ENCODE results near the gene KCNJ11.

DNA sequence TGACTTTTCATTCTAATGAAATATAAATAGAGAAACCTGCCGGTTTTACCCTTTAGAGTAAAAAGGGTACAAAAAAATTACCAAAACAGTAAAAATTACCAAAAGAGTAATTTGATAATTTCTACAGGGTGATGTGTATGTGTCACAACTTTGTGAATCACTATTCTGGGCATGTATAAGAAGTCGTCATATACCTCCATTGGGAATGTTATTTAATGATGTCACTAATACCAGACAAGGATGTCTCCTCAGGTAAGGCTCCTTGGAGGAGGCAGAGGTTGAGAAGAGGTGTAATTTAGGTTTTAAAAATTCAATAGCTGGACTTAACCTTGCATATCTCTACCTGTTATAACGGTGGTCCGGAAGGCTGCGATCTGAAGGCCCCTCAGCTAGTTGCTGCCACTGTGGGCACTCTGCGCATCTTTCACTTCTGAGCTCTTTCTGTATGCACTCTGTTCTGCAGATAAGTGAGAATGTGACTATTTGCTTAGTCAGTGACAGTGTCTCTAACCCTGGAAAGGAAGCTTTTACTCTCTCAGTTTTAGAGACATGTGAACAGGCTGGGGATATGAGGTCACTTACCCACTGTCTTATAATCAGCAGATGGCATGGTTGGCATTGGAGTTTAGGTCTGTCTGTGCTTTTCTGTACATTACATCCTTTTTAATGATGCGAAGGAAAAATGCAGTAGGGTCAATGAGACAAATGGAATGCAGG lies 37.8 kb downstream of the KCNJ11 start:
- TF ChIP-seq HCFC1 (IDR thresholded peaks at IDR 0.05; ENCODE audit: low read depth, low read length) (no peak), CEBPB (IDR thresholded peaks at IDR 0.05; ENCODE audit: borderline replicate concordance, low read depth, low read length) (no peak), ZNF12 (CRISPR knock-in tag; IDR thresholded peaks at IDR 0.05) (no peak), TRIM24 (CRISPR knock-in tag; IDR thresholded peaks at IDR 0.05) (no peak), SP1 (IDR thresholded peaks at IDR 0.05) (no peak), SP1 (CRISPR knock-in tag; IDR thresholded peaks at IDR 0.05) (no peak), ZBTB1 (CRISPR knock-in tag; IDR thresholded peaks at IDR 0.05; ENCODE audit: borderline replicate concordance) (no peak), BHLHE40 (IDR thresholded peaks at IDR 0.05; ENCODE audit: low read length) (no peak), ELF1 (CRISPR knock-in tag; IDR thresholded peaks at IDR 0.05) (no peak), AKAP8 (CRISPR knock-in tag; IDR thresholded peaks at IDR 0.05) (no peak)
- TF ChIP-seq, protein P1, sequence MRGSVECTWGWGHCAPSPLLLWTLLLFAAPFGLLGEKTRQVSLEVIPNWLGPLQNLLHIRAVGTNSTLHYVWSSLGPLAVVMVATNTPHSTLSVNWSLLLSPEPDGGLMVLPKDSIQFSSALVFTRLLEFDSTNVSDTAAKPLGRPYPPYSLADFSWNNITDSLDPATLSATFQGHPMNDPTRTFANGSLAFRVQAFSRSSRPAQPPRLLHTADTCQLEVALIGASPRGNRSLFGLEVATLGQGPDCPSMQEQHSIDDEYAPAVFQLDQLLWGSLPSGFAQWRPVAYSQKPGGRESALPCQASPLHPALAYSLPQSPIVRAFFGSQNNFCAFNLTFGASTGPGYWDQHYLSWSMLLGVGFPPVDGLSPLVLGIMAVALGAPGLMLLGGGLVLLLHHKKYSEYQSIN (CRISPR knock-in tag; IDR thresholded peaks at IDR 0.05; ENCODE audit: borderline replicate concordance): no peak
- TF ChIP-seq, protein P2, sequence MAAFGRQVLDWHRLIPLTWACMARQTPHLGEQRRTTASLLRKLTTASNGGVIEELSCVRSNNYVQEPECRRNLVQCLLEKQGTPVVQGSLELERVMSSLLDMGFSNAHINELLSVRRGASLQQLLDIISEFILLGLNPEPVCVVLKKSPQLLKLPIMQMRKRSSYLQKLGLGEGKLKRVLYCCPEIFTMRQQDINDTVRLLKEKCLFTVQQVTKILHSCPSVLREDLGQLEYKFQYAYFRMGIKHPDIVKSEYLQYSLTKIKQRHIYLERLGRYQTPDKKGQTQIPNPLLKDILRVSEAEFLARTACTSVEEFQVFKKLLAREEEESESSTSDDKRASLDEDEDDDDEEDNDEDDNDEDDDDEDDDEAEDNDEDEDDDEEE (CRISPR knock-in tag; IDR thresholded peaks at IDR 0.05): no peak
- TF ChIP-seq, protein P3, sequence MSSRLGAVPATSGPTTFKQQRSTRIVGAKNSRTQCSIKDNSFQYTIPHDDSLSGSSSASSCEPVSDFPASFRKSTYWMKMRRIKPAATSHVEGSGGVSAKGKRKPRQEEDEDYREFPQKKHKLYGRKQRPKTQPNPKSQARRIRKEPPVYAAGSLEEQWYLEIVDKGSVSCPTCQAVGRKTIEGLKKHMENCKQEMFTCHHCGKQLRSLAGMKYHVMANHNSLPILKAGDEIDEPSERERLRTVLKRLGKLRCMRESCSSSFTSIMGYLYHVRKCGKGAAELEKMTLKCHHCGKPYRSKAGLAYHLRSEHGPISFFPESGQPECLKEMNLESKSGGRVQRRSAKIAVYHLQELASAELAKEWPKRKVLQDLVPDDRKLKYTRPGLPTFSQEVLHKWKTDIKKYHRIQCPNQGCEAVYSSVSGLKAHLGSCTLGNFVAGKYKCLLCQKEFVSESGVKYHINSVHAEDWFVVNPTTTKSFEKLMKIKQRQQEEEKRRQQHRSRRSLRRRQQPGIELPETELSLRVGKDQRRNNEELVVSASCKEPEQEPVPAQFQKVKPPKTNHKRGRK (CRISPR knock-in tag; IDR thresholded peaks at IDR 0.05): no peak
- TF ChIP-seq, protein P4, sequence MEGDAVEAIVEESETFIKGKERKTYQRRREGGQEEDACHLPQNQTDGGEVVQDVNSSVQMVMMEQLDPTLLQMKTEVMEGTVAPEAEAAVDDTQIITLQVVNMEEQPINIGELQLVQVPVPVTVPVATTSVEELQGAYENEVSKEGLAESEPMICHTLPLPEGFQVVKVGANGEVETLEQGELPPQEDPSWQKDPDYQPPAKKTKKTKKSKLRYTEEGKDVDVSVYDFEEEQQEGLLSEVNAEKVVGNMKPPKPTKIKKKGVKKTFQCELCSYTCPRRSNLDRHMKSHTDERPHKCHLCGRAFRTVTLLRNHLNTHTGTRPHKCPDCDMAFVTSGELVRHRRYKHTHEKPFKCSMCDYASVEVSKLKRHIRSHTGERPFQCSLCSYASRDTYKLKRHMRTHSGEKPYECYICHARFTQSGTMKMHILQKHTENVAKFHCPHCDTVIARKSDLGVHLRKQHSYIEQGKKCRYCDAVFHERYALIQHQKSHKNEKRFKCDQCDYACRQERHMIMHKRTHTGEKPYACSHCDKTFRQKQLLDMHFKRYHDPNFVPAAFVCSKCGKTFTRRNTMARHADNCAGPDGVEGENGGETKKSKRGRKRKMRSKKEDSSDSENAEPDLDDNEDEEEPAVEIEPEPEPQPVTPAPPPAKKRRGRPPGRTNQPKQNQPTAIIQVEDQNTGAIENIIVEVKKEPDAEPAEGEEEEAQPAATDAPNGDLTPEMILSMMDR (CRISPR knock-in tag; IDR thresholded peaks at IDR 0.05): no peak
- TF ChIP-seq, protein P5, sequence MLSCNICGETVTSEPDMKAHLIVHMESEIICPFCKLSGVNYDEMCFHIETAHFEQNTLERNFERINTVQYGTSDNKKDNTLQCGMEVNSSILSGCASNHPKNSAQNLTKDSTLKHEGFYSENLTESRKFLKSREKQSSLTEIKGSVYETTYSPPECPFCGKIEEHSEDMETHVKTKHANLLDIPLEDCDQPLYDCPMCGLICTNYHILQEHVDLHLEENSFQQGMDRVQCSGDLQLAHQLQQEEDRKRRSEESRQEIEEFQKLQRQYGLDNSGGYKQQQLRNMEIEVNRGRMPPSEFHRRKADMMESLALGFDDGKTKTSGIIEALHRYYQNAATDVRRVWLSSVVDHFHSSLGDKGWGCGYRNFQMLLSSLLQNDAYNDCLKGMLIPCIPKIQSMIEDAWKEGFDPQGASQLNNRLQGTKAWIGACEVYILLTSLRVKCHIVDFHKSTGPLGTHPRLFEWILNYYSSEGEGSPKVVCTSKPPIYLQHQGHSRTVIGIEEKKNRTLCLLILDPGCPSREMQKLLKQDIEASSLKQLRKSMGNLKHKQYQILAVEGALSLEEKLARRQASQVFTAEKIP (CRISPR knock-in tag; IDR thresholded peaks at IDR 0.05; ENCODE audit: borderline replicate concordance): no peak
